T follicular helper cell (primary cell): ENCODE measurements around the gene TP53INP2.
"Not testable (repeated sequence)": the region's sequence is repeated elsewhere in the genome, so short reads cannot be mapped to it uniquely, and the experiment has no call there.

Source experiments
- DNase-seq: peaks from one replicate; pipeline ENCODE4 v3.0.0-alpha.2; 2020; ENCODE audit warnings: low read depth
- total RNA-seq, 2 experiments: gene quantifications; one replicate each; lab custom pipeline; 2026; lab: John Stamatoyannopoulos, UW

TP53INP2 gene
- total RNA-seq: 1.6 to 2.4 reads per million in 2 experiments

GRCh38 chr20:34704177-34705007, at the start of gene TP53INP2:
TSS of gene TP53INP2 (plus strand) at chr20:34704344. CDS start at chr20:34708740, 4,396 bp downstream.
- peak; percentile 88 for DNase-seq

GRCh38 chr20:34658654-34659053, 45.5 kb upstream of the TP53INP2 start:
- DNase-seq: not testable (repeated sequence)

GRCh38 chr20:34661811-34662210, 42.3 kb upstream of the TP53INP2 start:
- DNase-seq: not testable (repeated sequence)

- no peak for DNase-seq
Measured at GRCh38 chr20:34663213-34663943, 40.8 kb upstream of the TP53INP2 start.

- DNase-seq: not testable (repeated sequence)
Measured at GRCh38 chr20:34664751-34665150, 39.4 kb upstream of the TP53INP2 start.

GRCh38 chr20:34669094-34669493, 35.0 kb upstream of the TP53INP2 start:
- DNase-seq: no peak

GRCh38 chr20:34673412-34673811, 30.7 kb upstream of the TP53INP2 start:
- no peak for DNase-seq

GRCh38 chr20:34675561-34675960, 28.6 kb upstream of the TP53INP2 start:
- DNase-seq: no peak

GRCh38 chr20:34675993-34676641, 28.0 kb upstream of the TP53INP2 start:
- DNase-seq: no peak

- DNase-seq: peak; percentile 93
Measured at GRCh38 chr20:34676642-34677373, 27.3 kb upstream of the TP53INP2 start, which contains the start of gene PIGU. TSS of gene PIGU (minus strand) at chr20:34677092. CDS start at chr20:34677085, 7 bp downstream.

GRCh38 chr20:34680586-34681175, 23.5 kb upstream of the TP53INP2 start:
- no peak for DNase-seq

GRCh38 chr20:34683667-34684066, 20.5 kb upstream of the TP53INP2 start:
- DNase-seq: no peak

- no peak for DNase-seq
Measured at GRCh38 chr20:34689486-34689885, 14.7 kb upstream of the TP53INP2 start.

- no peak for DNase-seq
Measured at GRCh38 chr20:34691838-34692237, 12.3 kb upstream of the TP53INP2 start.

- DNase-seq: no peak
Measured at GRCh38 chr20:34693414-34693813, 10.7 kb upstream of the TP53INP2 start.

GRCh38 chr20:34701405-34702085, 2.6 kb upstream of the TP53INP2 start:
- DNase-seq: no peak

GRCh38 chr20:34703061-34703423, 1.1 kb upstream of the TP53INP2 start:
- DNase-seq: no peak

GRCh38 chr20:34703424-34704176, 544 bp upstream of the TP53INP2 start:
- no peak for DNase-seq

- no peak for DNase-seq
Measured at GRCh38 chr20:34705008-34705396, 858 bp downstream of the TP53INP2 start.
